Measurements from ENCODE around the gene PRAMEF12.
"Not testable (repeated sequence)": the region's sequence is repeated elsewhere in the genome, so short reads cannot be mapped to it uniquely, and the experiment has no call there.

Gene PRAMEF12

GRCh38 chr1:12809933-12810332, 36.4 kb downstream of the PRAMEF12 start:
- H3K9ac ChIP-seq, result no peak overlapping the region
- no peaks in the 10 kb centered on the region for H3K27me3 ChIP-seq (ENCODE audit: control insufficient read depth, insufficient read depth, low read length)
- no peak overlapping the region for H3K4me2 ChIP-seq (ENCODE audit: low read length)
- no peak overlapping the region for H3K4me3 ChIP-seq (ENCODE audit: low read depth, low read length)
- H3K9me3 ChIP-seq (ENCODE audit: control insufficient read depth, low read length), result no peaks in the 10 kb centered on the region
- no peak overlapping the region for H3K27ac ChIP-seq
- H3K36me3 ChIP-seq (ENCODE audit: control insufficient read depth, insufficient read depth, low read length), result no peaks in the 10 kb centered on the region
- H3K79me2 ChIP-seq, result no peaks in the 10 kb centered on the region
- no peak for TF ChIP-seq CTCF (IDR thresholded peaks at IDR 0.05)
- no peaks in the 10 kb centered on the region for H3K4me1 ChIP-seq
- no peak overlapping the region for H2AFZ ChIP-seq

- Histone ChIP-seq H2AFZ (no peak overlapping the region), H3K79me2 (no peaks in the 10 kb centered on the region), H3K27me3 (ENCODE audit: control insufficient read depth, insufficient read depth, low read length) (no peaks in the 10 kb centered on the region), H3K4me1 (no peaks in the 10 kb centered on the region), H3K4me3 (ENCODE audit: low read depth, low read length) (no peak overlapping the region), H3K4me2 (ENCODE audit: low read length) (no peak overlapping the region), H3K9me3 (ENCODE audit: control insufficient read depth, low read length) (no peaks in the 10 kb centered on the region), H3K9ac (no peak overlapping the region), H3K27ac (no peak overlapping the region), H3K36me3 (ENCODE audit: control insufficient read depth, insufficient read depth, low read length) (no peaks in the 10 kb centered on the region)
- no peak for TF ChIP-seq CTCF (IDR thresholded peaks at IDR 0.05)
Measured at GRCh38 chr1:12810691-12811408, 37.3 kb downstream of the PRAMEF12 start.

GRCh38 chr1:12811409-12811784, 37.9 kb downstream of the PRAMEF12 start:
- TF ChIP-seq CTCF (IDR thresholded peaks at IDR 0.05), result no peak
- Histone ChIP-seq H3K9ac (no peak overlapping the region), H3K4me2 (ENCODE audit: low read length) (no peak overlapping the region), H3K27me3 (ENCODE audit: control insufficient read depth, insufficient read depth, low read length) (no peaks in the 10 kb centered on the region), H2AFZ (no peak overlapping the region), H3K36me3 (ENCODE audit: control insufficient read depth, insufficient read depth, low read length) (no peaks in the 10 kb centered on the region), H3K4me3 (ENCODE audit: low read depth, low read length) (no peak overlapping the region), H3K79me2 (no peaks in the 10 kb centered on the region), H3K4me1 (no peaks in the 10 kb centered on the region), H3K9me3 (ENCODE audit: control insufficient read depth, low read length) (no peaks in the 10 kb centered on the region), H3K27ac (no peak overlapping the region)

GRCh38 chr1:12819061-12819460, 45.5 kb downstream of the PRAMEF12 start:
- not testable (repeated sequence) for H3K4me1 ChIP-seq; H3K36me3 ChIP-seq (ENCODE audit: control insufficient read depth, insufficient read depth, low read length); H3K79me2 ChIP-seq; H3K9ac ChIP-seq; H2AFZ ChIP-seq; H3K4me3 ChIP-seq (ENCODE audit: low read depth, low read length); H3K27ac ChIP-seq; H3K9me3 ChIP-seq (ENCODE audit: control insufficient read depth, low read length); H3K27me3 ChIP-seq (ENCODE audit: control insufficient read depth, insufficient read depth, low read length); H3K4me2 ChIP-seq (ENCODE audit: low read length)
